WTC11 (cell line): ENCODE data around the gene ZBTB7C. TPM values are rescaled to one million over a fixed set of nuclear protein-coding genes. Genes with fewer than 3 reads are reported as not detected.

Experiments
- ATAC-seq: fragments of 200-7000 bp; cut with Tn5 transposase; 2 replicates; pipeline ENCODE4 v1.10.0; 2021; ENCODE audit warnings: mild to moderate bottlenecking, moderate library complexity
- CTCF ChIA-PET: fragments of 300-600 bp; sonication (Branson Sonifier 250); formaldehyde crosslinking; loops from one replicate; lab custom pipeline; 2021; ENCODE audit warnings: antibody characterized with exemption; lab: Charles Lee
- POLR2A ChIA-PET: fragments of 350-600 bp; sonication (Branson Sonifier 250); formaldehyde crosslinking; loops from one replicate; lab custom pipeline; 2021; ENCODE audit warnings: antibody characterized with exemption; lab: Charles Lee
- DNase-seq: peaks from one replicate; pipeline ENCODE4 v3.0.0; 2021; ENCODE audit warnings: low spot score
- H3K27ac Mint-ChIP-seq: 2 replicates; pipeline ENCODE4 v1.8.0; 2021; ENCODE audit warnings: mixed read lengths
- H3K27me3 Mint-ChIP-seq: 2 replicates; pipeline ENCODE4 v1.8.0; 2021; ENCODE audit warnings: low read depth, mild to moderate bottlenecking, moderate library complexity, mixed read lengths
- H3K36me3 Mint-ChIP-seq: 2 replicates; pipeline ENCODE4 v1.8.0; 2021; ENCODE audit warnings: mixed read lengths
- H3K4me1 Mint-ChIP-seq: 2 replicates; pipeline ENCODE4 v1.8.0; 2022; ENCODE audit warnings: mixed read lengths
- H3K4me3 Mint-ChIP-seq: 2 replicates; pipeline ENCODE4 v1.8.0; 2021; ENCODE audit warnings: mild to moderate bottlenecking, moderate library complexity, mixed read lengths
- H3K9me3 Mint-ChIP-seq: 2 replicates; pipeline ENCODE4 v1.8.0; 2021; ENCODE audit warnings: mixed read lengths
- GRHL2 ChIP-seq: fragments of 250-450 bp; sonication (Bioruptor Pico); IDR thresholded peaks from 2 replicates; pipeline ENCODE4 v1.8.0; 2022; ENCODE audit warnings: mild to moderate bottlenecking, moderate library complexity; ENCODE audit not compliant: insufficient replicate concordance, severe bottlenecking
- MYBL2 ChIP-seq: sonication (generic); formaldehyde crosslinking; IDR thresholded peaks from 2 replicates; pipeline ENCODE4 v1.8.1; 2023; ENCODE audit warnings: mild to moderate bottlenecking, moderate library complexity, missing genetic modification reagents
- NFATC4 ChIP-seq: fragments of 250-450 bp; sonication (Bioruptor Pico); IDR thresholded peaks from 2 replicates; pipeline ENCODE4 v1.9.0; 2021; ENCODE audit warnings: mild to moderate bottlenecking
- RELA ChIP-seq: sonication (generic); formaldehyde crosslinking; IDR thresholded peaks from 2 replicates; pipeline ENCODE4 v1.8.1; 2022; ENCODE audit warnings: missing genetic modification reagents, mild to moderate bottlenecking, borderline replicate concordance
- SMAD3 ChIP-seq: sonication (generic); formaldehyde crosslinking; IDR thresholded peaks from 2 replicates; pipeline ENCODE4 v1.8.0; 2022; ENCODE audit warnings: missing genetic modification reagents, mild to moderate bottlenecking, borderline replicate concordance
- TCF7 ChIP-seq: sonication (generic); formaldehyde crosslinking; IDR thresholded peaks from 2 replicates; pipeline ENCODE4 v1.8.0; 2022; ENCODE audit warnings: mild to moderate bottlenecking, low read depth, missing genetic modification reagents, moderate library complexity
- ZNF138 ChIP-seq: sonication (generic); formaldehyde crosslinking; conservative IDR thresholded peaks from 2 replicates; pipeline ENCODE4 v1.8.1; 2022; ENCODE audit warnings: mild to moderate bottlenecking, moderate library complexity, missing genetic modification reagents
- ZNF219 ChIP-seq: sonication (generic); formaldehyde crosslinking; IDR thresholded peaks from 2 replicates; pipeline ENCODE4 v1.8.0; 2023; ENCODE audit warnings: missing genetic modification reagents, mild to moderate bottlenecking, borderline replicate concordance
- ZNF396 ChIP-seq: fragments of 250-450 bp; sonication (Bioruptor Pico); IDR thresholded peaks from 2 replicates; pipeline ENCODE4 v1.8.0; 2021; ENCODE audit warnings: mild to moderate bottlenecking, moderate library complexity, borderline replicate concordance
- ZNF425 ChIP-seq: fragments of 250-450 bp; sonication (Bioruptor Pico); conservative IDR thresholded peaks from 2 replicates; pipeline ENCODE4 v1.9.0; 2021; ENCODE audit warnings: mild to moderate bottlenecking
- total RNA-seq: library from RNA; stranded (reverse); gene quantifications from 3 replicates; pipeline ENCODE4 v1.2.3, GENCODE V29; 2021
- TF ChIP-seq, protein P1 (sequence below): sonication (generic); formaldehyde crosslinking; IDR thresholded peaks from 2 replicates; pipeline ENCODE4 v1.8.1; 2022; ENCODE audit warnings: mild to moderate bottlenecking, missing genetic modification reagents, moderate library complexity, borderline replicate concordance
- TF ChIP-seq, protein P2 (sequence below): sonication (generic); formaldehyde crosslinking; IDR thresholded peaks from 2 replicates; pipeline ENCODE4 v1.8.0; 2023; ENCODE audit warnings: mild to moderate bottlenecking, missing genetic modification reagents
- TF ChIP-seq, protein P3 (sequence below): sonication (generic); formaldehyde crosslinking; IDR thresholded peaks from 2 replicates; pipeline ENCODE4 v1.8.0; 2022; ENCODE audit warnings: missing genetic modification reagents
- TF ChIP-seq, protein P4 (sequence below): sonication (generic); formaldehyde crosslinking; IDR thresholded peaks from 2 replicates; pipeline ENCODE4 v1.8.0; 2022; ENCODE audit warnings: mild to moderate bottlenecking, missing genetic modification reagents

The ZBTB7C gene
- total RNA-seq, 1 experiment from 2014 or later: 0.48 TPM

- TF ChIP-seq ZNF138 (CRISPR knock-in tag) (no peak), NFATC4 (CRISPR knock-in tag) (no peak), SMAD3 (CRISPR knock-in tag) (no peak), GRHL2 (no peak), ZNF396 (CRISPR knock-in tag) (no peak), TCF7 (CRISPR knock-in tag) (no peak), RELA (no peak), ZNF425 (no peak), MYBL2 (no peak), ZNF219 (no peak)
- TF ChIP-seq, protein P1, sequence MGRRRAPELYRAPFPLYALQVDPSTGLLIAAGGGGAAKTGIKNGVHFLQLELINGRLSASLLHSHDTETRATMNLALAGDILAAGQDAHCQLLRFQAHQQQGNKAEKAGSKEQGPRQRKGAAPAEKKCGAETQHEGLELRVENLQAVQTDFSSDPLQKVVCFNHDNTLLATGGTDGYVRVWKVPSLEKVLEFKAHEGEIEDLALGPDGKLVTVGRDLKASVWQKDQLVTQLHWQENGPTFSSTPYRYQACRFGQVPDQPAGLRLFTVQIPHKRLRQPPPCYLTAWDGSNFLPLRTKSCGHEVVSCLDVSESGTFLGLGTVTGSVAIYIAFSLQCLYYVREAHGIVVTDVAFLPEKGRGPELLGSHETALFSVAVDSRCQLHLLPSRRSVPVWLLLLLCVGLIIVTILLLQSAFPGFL (CRISPR knock-in tag): no peak
- TF ChIP-seq, protein P2, sequence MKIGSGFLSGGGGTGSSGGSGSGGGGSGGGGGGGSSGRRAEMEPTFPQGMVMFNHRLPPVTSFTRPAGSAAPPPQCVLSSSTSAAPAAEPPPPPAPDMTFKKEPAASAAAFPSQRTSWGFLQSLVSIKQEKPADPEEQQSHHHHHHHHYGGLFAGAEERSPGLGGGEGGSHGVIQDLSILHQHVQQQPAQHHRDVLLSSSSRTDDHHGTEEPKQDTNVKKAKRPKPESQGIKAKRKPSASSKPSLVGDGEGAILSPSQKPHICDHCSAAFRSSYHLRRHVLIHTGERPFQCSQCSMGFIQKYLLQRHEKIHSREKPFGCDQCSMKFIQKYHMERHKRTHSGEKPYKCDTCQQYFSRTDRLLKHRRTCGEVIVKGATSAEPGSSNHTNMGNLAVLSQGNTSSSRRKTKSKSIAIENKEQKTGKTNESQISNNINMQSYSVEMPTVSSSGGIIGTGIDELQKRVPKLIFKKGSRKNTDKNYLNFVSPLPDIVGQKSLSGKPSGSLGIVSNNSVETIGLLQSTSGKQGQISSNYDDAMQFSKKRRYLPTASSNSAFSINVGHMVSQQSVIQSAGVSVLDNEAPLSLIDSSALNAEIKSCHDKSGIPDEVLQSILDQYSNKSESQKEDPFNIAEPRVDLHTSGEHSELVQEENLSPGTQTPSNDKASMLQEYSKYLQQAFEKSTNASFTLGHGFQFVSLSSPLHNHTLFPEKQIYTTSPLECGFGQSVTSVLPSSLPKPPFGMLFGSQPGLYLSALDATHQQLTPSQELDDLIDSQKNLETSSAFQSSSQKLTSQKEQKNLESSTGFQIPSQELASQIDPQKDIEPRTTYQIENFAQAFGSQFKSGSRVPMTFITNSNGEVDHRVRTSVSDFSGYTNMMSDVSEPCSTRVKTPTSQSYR (CRISPR knock-in tag): no peak
- TF ChIP-seq, protein P3, sequence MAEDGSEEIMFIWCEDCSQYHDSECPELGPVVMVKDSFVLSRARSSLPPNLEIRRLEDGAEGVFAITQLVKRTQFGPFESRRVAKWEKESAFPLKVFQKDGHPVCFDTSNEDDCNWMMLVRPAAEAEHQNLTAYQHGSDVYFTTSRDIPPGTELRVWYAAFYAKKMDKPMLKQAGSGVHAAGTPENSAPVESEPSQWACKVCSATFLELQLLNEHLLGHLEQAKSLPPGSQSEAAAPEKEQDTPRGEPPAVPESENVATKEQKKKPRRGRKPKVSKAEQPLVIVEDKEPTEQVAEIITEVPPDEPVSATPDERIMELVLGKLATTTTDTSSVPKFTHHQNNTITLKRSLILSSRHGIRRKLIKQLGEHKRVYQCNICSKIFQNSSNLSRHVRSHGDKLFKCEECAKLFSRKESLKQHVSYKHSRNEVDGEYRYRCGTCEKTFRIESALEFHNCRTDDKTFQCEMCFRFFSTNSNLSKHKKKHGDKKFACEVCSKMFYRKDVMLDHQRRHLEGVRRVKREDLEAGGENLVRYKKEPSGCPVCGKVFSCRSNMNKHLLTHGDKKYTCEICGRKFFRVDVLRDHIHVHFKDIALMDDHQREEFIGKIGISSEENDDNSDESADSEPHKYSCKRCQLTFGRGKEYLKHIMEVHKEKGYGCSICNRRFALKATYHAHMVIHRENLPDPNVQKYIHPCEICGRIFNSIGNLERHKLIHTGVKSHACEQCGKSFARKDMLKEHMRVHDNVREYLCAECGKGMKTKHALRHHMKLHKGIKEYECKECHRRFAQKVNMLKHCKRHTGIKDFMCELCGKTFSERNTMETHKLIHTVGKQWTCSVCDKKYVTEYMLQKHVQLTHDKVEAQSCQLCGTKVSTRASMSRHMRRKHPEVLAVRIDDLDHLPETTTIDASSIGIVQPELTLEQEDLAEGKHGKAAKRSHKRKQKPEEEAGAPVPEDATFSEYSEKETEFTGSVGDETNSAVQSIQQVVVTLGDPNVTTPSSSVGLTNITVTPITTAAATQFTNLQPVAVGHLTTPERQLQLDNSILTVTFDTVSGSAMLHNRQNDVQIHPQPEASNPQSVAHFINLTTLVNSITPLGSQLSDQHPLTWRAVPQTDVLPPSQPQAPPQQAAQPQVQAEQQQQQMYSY (CRISPR knock-in tag): no peak
- TF ChIP-seq, protein P4, sequence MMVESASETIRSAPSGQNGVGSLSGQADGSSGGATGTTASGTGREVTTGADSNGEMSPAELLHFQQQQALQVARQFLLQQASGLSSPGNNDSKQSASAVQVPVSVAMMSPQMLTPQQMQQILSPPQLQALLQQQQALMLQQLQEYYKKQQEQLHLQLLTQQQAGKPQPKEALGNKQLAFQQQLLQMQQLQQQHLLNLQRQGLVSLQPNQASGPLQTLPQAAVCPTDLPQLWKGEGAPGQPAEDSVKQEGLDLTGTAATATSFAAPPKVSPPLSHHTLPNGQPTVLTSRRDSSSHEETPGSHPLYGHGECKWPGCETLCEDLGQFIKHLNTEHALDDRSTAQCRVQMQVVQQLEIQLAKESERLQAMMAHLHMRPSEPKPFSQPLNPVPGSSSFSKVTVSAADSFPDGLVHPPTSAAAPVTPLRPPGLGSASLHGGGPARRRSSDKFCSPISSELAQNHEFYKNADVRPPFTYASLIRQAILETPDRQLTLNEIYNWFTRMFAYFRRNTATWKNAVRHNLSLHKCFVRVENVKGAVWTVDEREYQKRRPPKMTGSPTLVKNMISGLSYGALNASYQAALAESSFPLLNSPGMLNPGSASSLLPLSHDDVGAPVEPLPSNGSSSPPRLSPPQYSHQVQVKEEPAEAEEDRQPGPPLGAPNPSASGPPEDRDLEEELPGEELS: no peak
- TF ChIP-seq, all 79 proteins: peak for 0
- Mint-ChIP-seq H3K36me3 (no peaks in the 10 kb centered on the region), H3K9me3 (no peaks in the 10 kb centered on the region), H3K4me3 (no peak overlapping the region), H3K4me1 (peaks cover 7% of the 10 kb centered on the region), H3K27me3 (peaks cover 2% of the 10 kb centered on the region; the same call in 1 of the 2 replicates), H3K27ac (no peak overlapping the region)
- ChIA-PET POLR2A (no interaction called here), CTCF (interaction anchor here (1.0 to 7.0 kb wide), 2 partner anchors 9 to 223 kb away, joined by 4 to 39 read pairs; no protein-coding TSS in a partner anchor)
- no peak for ATAC-seq
- DNase-seq: no peak
These were observed 45.1 kb upstream of the ZBTB7C start for GRCh38 chr18:48454261-48454757.
